Measurements from ENCODE around the gene C3orf62. TPM values are rescaled to one million over a fixed set of nuclear protein-coding genes. Genes with fewer than 3 reads are reported as not detected.

Gene C3orf62
- total RNA-seq, 6 donors from 2014 or later, result 4.2 to 15.7 (median 7.1) TPM

GRCh38 chr3:49266410-49267095, 10.5 kb downstream of the C3orf62 start:
- peak in 1 of 2 donors; percentile 40 for ATAC-seq (ENCODE audit: low FRiP score in 2 of 2)
- Histone ChIP-seq H3K4me1 (no peaks in the 10 kb centered on the region), H3K4me3 (no peak overlapping the region), H3K27me3 (no peaks in the 10 kb centered on the region), H3K27ac (no peak overlapping the region), H3K36me3 (peaks cover 0 to 9% (median 3%) of the 10 kb centered on the region in 4 donors), H3K9me3 (no peaks in the 10 kb centered on the region)
- WGBS, 2 donors, result 73 to 92% methylated on average over 5 of the region's 5 CpGs
- TF ChIP-seq POLR2A (IDR thresholded peaks at IDR 0.05) (no peak), POLR2AphosphoS5 (IDR thresholded peaks at IDR 0.05) (no peak), CTCF (IDR thresholded peaks at IDR 0.05) (no peak), EP300 (IDR thresholded peaks at IDR 0.05) (no peak)
- DNase-seq, result no peak

- TF ChIP-seq POLR2A (IDR thresholded peaks at IDR 0.05), result no peak
- TF ChIP-seq POLR2AphosphoS5 (IDR thresholded peaks at IDR 0.05), result no peak
- no peak for TF ChIP-seq CTCF (IDR thresholded peaks at IDR 0.05)
- no peak for TF ChIP-seq EP300 (IDR thresholded peaks at IDR 0.05)
- no peak for DNase-seq
- 84 to 93% methylated on average over 10 of the region's 10 CpGs for WGBS, 2 donors
Measured at GRCh38 chr3:49265661-49266386, 11.2 kb downstream of the C3orf62 start.

GRCh38 chr3:49263159-49263889, 13.7 kb downstream of the C3orf62 start:
- Histone ChIP-seq H3K36me3 (no peaks in the 10 kb centered on the region), H3K27ac (no peak overlapping the region), H3K27me3 (no peaks in the 10 kb centered on the region), H3K9me3 (no peaks in the 10 kb centered on the region), H3K4me1 (no peaks in the 10 kb centered on the region), H3K4me3 (no peak overlapping the region)
- 88 to 92% methylated on average over 5 to 6 of the region's 6 CpGs for WGBS, 2 donors
- DNase-seq (no peak), ATAC-seq (ENCODE audit: low FRiP score in 2 of 2) (peak in 1 of 2 donors; percentile 46)
- TF ChIP-seq POLR2AphosphoS5 (IDR thresholded peaks at IDR 0.05), result no peak

More at GRCh38 chr3:49265661-49266386, 11.2 kb downstream of the C3orf62 start:
- Histone ChIP-seq H3K4me1 (no peaks in the 10 kb centered on the region), H3K36me3 (peaks cover 0 to 5% (median under 1%) of the 10 kb centered on the region in 4 donors), H3K27me3 (no peaks in the 10 kb centered on the region), H3K27ac (no peak overlapping the region), H3K9me3 (no peaks in the 10 kb centered on the region), H3K4me3 (no peak overlapping the region)
- no peak for ATAC-seq (ENCODE audit: low FRiP score in 2 of 2)

GRCh38 chr3:49260806-49261324, 16.2 kb downstream of the C3orf62 start:
- no peaks in the 10 kb centered on the region for H3K27me3 ChIP-seq
- peak overlapping the region in 1 of 4 donors; percentile 64 for H3K27ac ChIP-seq
- no peaks in the 10 kb centered on the region for H3K4me1 ChIP-seq
- no peaks in the 10 kb centered on the region for H3K36me3 ChIP-seq
- ATAC-seq (ENCODE audit: low FRiP score in 2 of 2), result peak in 1 of 2 donors; percentile 43
- no peak overlapping the region for H3K4me3 ChIP-seq
- 75 to 81% methylated on average over 5 of the region's 5 CpGs for WGBS, 2 donors
- no peak for DNase-seq
- no peaks in the 10 kb centered on the region for H3K9me3 ChIP-seq
- TF ChIP-seq EP300 (IDR thresholded peaks at IDR 0.05) (no peak), POLR2A (IDR thresholded peaks at IDR 0.05) (no peak), CTCF (IDR thresholded peaks at IDR 0.05) (no peak), POLR2AphosphoS5 (IDR thresholded peaks at IDR 0.05) (no peak)

- no peak for DNase-seq
- no peak for TF ChIP-seq EP300 (IDR thresholded peaks at IDR 0.05)
- no peak for TF ChIP-seq CTCF (IDR thresholded peaks at IDR 0.05)
- TF ChIP-seq POLR2AphosphoS5 (IDR thresholded peaks at IDR 0.05), result no peak
- no peak for TF ChIP-seq POLR2A (IDR thresholded peaks at IDR 0.05)
- H3K27me3 ChIP-seq, result no peaks in the 10 kb centered on the region
- H3K4me1 ChIP-seq, result no peaks in the 10 kb centered on the region
- H3K9me3 ChIP-seq, result no peaks in the 10 kb centered on the region
- WGBS, 2 donors, result 61 to 75% methylated on average over 2 to 3 of the region's 3 CpGs
- H3K4me3 ChIP-seq, result no peak overlapping the region
- no peak overlapping the region for H3K27ac ChIP-seq
- no peak for ATAC-seq (ENCODE audit: low FRiP score in 2 of 2)
- no peaks in the 10 kb centered on the region for H3K36me3 ChIP-seq
Measured at GRCh38 chr3:49257187-49257586, 19.8 kb downstream of the C3orf62 start.

All from upper lobe of left lung (tissue), 6 donors.